HepG2 (cell line): ENCODE measurements around the gene ALX4. TPM values are rescaled to one million over a fixed set of nuclear protein-coding genes. Genes with fewer than 3 reads are reported as not detected.

Experiments used
- ATAC-seq: fragments of 200-7000 bp; cut with Tn5 transposase; 3 replicates; pipeline ENCODE4 v1.9.1; 2020; ENCODE audit warnings: mild to moderate bottlenecking, moderate library complexity
- BruUV-seq: library from RNA; stranded (reverse); fragments of 400-500 nt; replicated peaks from 2 replicates; lab custom pipeline; 2021; lab: Mats Ljungman, UMichigan
- CTCF ChIA-PET: fragments of 300-600 bp; formaldehyde crosslinking; extraction: SDS; loops from one replicate; lab custom pipeline; 2021; ENCODE audit warnings: low total read pairs, inconsistent platforms, low intra/inter-chr PET ratio; lab: Yijun Ruan, JAX
- POLR2A ChIA-PET: fragments of 350-600 bp; sonication (Branson Sonifier 250); formaldehyde crosslinking; loops from one replicate; lab custom pipeline; 2020; ENCODE audit warnings: antibody characterized with exemption, inconsistent platforms; lab: Yijun Ruan, JAX
- DNase-seq: peaks from one replicate; pipeline ENCODE4 v3.0.0-alpha.2; 2015; ENCODE audit warnings: low spot score
- FAIRE-seq: peaks from 3 replicates; lab custom pipeline; 2011; peaks lifted over from hg19 to GRCh38; lab: Jason Lieb, UNC
- H2AFZ ChIP-seq: one replicate; pipeline ENCODE4 v1.6.1; 2011; ENCODE audit warnings: low read length, inconsistent platforms
- H3K27ac ChIP-seq: fragments of 300-600 bp; 3 replicates; pipeline ENCODE4 v1.8.0; 2011; ENCODE audit warnings: mixed run types, mild to moderate bottlenecking, mixed read lengths, low read length, inconsistent platforms; ENCODE audit not compliant: insufficient read depth; ENCODE audit errors: extremely low read length
- H3K27me3 ChIP-seq, 2 experiments: fragments of 200-600 bp in 1 of 2; 2 replicates in 1 of 2; 3 replicates in 1 of 2; pipeline versions ENCODE4 v1.6.0 to v1.8.0; 2011; ENCODE audit warnings: low read length in 2 of 2, mild to moderate bottlenecking in 2 of 2, moderate library complexity in 2 of 2, inconsistent platforms in 1 of 2; ENCODE audit not compliant: insufficient read depth in 2 of 2, control insufficient read depth in 1 of 2
- H3K36me3 ChIP-seq, 2 experiments: fragments of 200-600 bp in 1 of 2; replicated peaks in 1 of 2; 2 replicates in 1 of 2; 3 replicates in 1 of 2; pipeline versions ENCODE4 v1.5.1 to v1.8.0; 2011; ENCODE audit warnings: low read length in 2 of 2, inconsistent platforms in 1 of 2; ENCODE audit not compliant: insufficient read depth in 2 of 2, control insufficient read depth in 1 of 2
- H3K4me1 ChIP-seq: 2 replicates; pipeline ENCODE4 v1.5.1; 2012; ENCODE audit warnings: low read length, inconsistent platforms; ENCODE audit not compliant: insufficient read depth
- H3K4me2 ChIP-seq: 2 replicates; pipeline ENCODE4 v1.6.0; 2011; ENCODE audit warnings: low read depth, low read length, inconsistent platforms
- H3K4me3 ChIP-seq, 3 experiments: fragments of 200-600 bp in 1 of 3; sonication (generic), shearing (Covaris generic) in 1 of 3; replicated peaks in 1 of 3; 2 replicates each; pipeline ENCODE4 v1.5.1; 2011 to 2016; ENCODE audit warnings: low read length in 3 of 3, inconsistent platforms in 2 of 3, low read depth in 2 of 3, mild to moderate bottlenecking in 2 of 3, control low read depth in 1 of 3, mixed read lengths in 1 of 3; ENCODE audit not compliant: insufficient read depth in 1 of 3
- H3K79me2 ChIP-seq: one replicate; pipeline ENCODE4 v1.6.1; 2011; ENCODE audit warnings: low read length, inconsistent platforms; ENCODE audit not compliant: insufficient read depth
- H3K9ac ChIP-seq: 2 replicates; pipeline ENCODE4 v1.6.0; 2011; ENCODE audit warnings: mild to moderate bottlenecking, low read depth, low read length, inconsistent platforms; ENCODE audit not compliant: insufficient read depth
- H3K9me3 ChIP-seq: 2 replicates; pipeline ENCODE4 v1.5.1; 2012; ENCODE audit warnings: mild to moderate bottlenecking, low read length
- H4K20me1 ChIP-seq: 2 replicates; pipeline ENCODE4 v1.6.0; 2011; ENCODE audit warnings: inconsistent platforms, mild to moderate bottlenecking, low read length, moderate library complexity; ENCODE audit not compliant: insufficient read depth
- ADNP ChIP-seq: sonication (generic); formaldehyde crosslinking; IDR thresholded peaks from 2 replicates; pipeline ENCODE4 v1.4.0; 2020; ENCODE audit warnings: missing genetic modification reagents
- CEBPB ChIP-seq: IDR thresholded peaks from 2 replicates; pipeline ENCODE4 v1.6.1; 2011; ENCODE audit warnings: low read depth, low read length, improper control_type of control experiment, borderline replicate concordance
- FOXJ3 ChIP-seq: sonication (generic); formaldehyde crosslinking; IDR thresholded peaks from 2 replicates; pipeline ENCODE4 v1.4.0; 2020; ENCODE audit warnings: missing genetic modification reagents, mild to moderate bottlenecking, borderline replicate concordance
- MAZ ChIP-seq, 2 experiments: sonication (generic) in 1 of 2; formaldehyde crosslinking in 1 of 2; IDR thresholded peaks; 2 replicates each; pipeline versions ENCODE4 v1.5.0 to v1.6.1; 2012 to 2020; ENCODE audit warnings: low read depth in 2 of 2, mild to moderate bottlenecking in 2 of 2, borderline replicate concordance in 1 of 2, improper control_type of control experiment in 1 of 2, low read length in 1 of 2, missing genetic modification reagents in 1 of 2, moderate library complexity in 1 of 2
- NFE2L1 ChIP-seq: sonication (generic); formaldehyde crosslinking; IDR thresholded peaks from 2 replicates; pipeline ENCODE4 v1.4.0; 2020; ENCODE audit warnings: missing genetic modification reagents, mild to moderate bottlenecking, borderline replicate concordance
- PRDM15 ChIP-seq: sonication (generic); formaldehyde crosslinking; IDR thresholded peaks from 2 replicates; pipeline ENCODE4 v1.4.0; 2020; ENCODE audit warnings: missing genetic modification reagents
- RBFOX2 ChIP-seq: fragments of 200-400 bp; formaldehyde crosslinking; IDR thresholded peaks from 2 replicates; pipeline ENCODE4 v1.6.1; 2017; ENCODE audit warnings: low read depth, mild to moderate bottlenecking, low read length
- ZNF224 ChIP-seq: sonication (generic); formaldehyde crosslinking; IDR thresholded peaks from 2 replicates; pipeline ENCODE4 v1.5.0; 2020; ENCODE audit warnings: mild to moderate bottlenecking, missing genetic modification reagents
- ZNF235 ChIP-seq: sonication (generic); formaldehyde crosslinking; IDR thresholded peaks from 2 replicates; pipeline ENCODE4 v1.8.1; 2023; ENCODE audit warnings: mild to moderate bottlenecking, missing genetic modification reagents, borderline replicate concordance
- ZNF629 ChIP-seq: sonication (generic); formaldehyde crosslinking; conservative IDR thresholded peaks from 2 replicates; pipeline ENCODE4 v1.5.0; 2020; ENCODE audit warnings: missing genetic modification reagents
- ZNF670 ChIP-seq: sonication (generic); formaldehyde crosslinking; IDR thresholded peaks from 2 replicates; pipeline ENCODE4 v1.8.0; 2022; ENCODE audit warnings: mild to moderate bottlenecking, missing genetic modification reagents, borderline replicate concordance
- WGBS: methylation state at CpG from one replicate; pipeline ENCODE4 v1.1.6; 2017; ENCODE audit warnings: low lambda C conversion rate; 5-methylcytosine and 5-hydroxymethylcytosine counted together
- in situ Hi-C: cut with HindIII; loops from 2 replicates; pipeline ENCODE4 v1.10.0; 2017; ENCODE audit warnings: low pct_unique_long_range_greater_than_20kb; ENCODE audit not compliant: extremely low pct_ligation_motif_present
- intact Hi-C: fragments of 100-400 bp; cut with micrococcal nuclease; formaldehyde crosslinking; loops from one replicate; pipeline ENCODE4 v1.10.0; 2022; ENCODE audit not compliant: unreplicated experiment
- polyA plus RNA-seq, 8 experiments: library from polyadenylated mRNA; depleted of rRNA in 3 of 8; stranded (reverse) in 7 of 8; unstranded in 1 of 8; fragments of >200 nt; fragmentation: Illumina TruSeq in 4 of 8; extraction: Trizol in 4 of 8; gene quantifications; 2 replicates each; pipeline versions ENCODE4 v1.2.1 to v1.2.3, GENCODE V29; 2011 to 2016; ENCODE audit warnings: low read depth in 4 of 8, missing spikeins in 1 of 8, mixed read lengths in 1 of 8; ENCODE audit not compliant: insufficient read depth in 1 of 8
- total RNA-seq, 5 experiments: library from RNA; depleted of rRNA; stranded (reverse); fragments of >200 nt; fragmentation: Illumina TruSeq; extraction: Trizol; gene quantifications; 2 replicates each; pipeline ENCODE4 v1.2.3, GENCODE V29; 2016; ENCODE audit warnings: low read depth in 1 of 5
- TF ChIP-seq, protein P1 (sequence below): fragments of 450-650 bp; IDR thresholded peaks from 2 replicates; pipeline ENCODE4 v1.6.1; 2017; ENCODE audit warnings: mild to moderate bottlenecking

ALX4 gene
- total and polyA plus RNA-seq, 2 of the 13 experiments (the other 11 are each of a cell fraction or from before 2014, with no cell fraction given) = not detected

DNA sequence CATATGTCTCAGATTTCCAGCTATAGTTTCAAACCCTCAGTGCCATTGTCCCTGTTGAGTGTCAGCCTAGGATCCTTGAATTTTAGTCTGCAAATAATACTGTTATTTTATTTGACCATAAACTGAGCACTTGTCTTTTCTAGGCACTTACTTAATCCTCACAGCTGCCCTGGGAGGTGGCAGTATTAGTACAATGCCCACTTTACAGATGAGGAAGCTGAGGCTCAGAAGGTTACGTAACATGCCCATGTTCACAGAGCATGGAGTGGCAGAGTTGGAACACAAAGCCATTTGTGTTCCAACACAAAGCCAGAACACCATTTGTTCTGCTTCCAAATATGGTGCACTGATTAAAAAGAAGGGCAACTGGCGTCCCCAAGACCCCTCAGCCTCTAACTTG, 38.2 kb upstream of the ALX4 start:
- TF ChIP-seq ZNF629 (0 out of 2 replicates have a peak, but pooled peaks have one; percentile 58), CEBPB (0 out of 2 replicates have a peak, but pooled peaks have one; percentile 9), ADNP (CRISPR knock-in tag) (no peak)
- in situ Hi-C loops = no loop called here
- no peak overlapping the region for H3K9ac ChIP-seq
- no peak overlapping the region for H3K27ac ChIP-seq
- FAIRE-seq (no peak), ATAC-seq (no peak), DNase-seq (no peak)
- intact Hi-C loops = no loop called here
- H3K9me3 ChIP-seq = no peaks in the 10 kb centered on the region
- H3K4me2 ChIP-seq = no peak overlapping the region
- no peaks in the 10 kb centered on the region for H4K20me1 ChIP-seq
- 58% methylated on average over 1 of the region's 2 CpGs for WGBS
- H3K4me1 ChIP-seq = no peaks in the 10 kb centered on the region
- no peak overlapping the region for H3K4me3 ChIP-seq
- H3K36me3 ChIP-seq = no peaks in the 10 kb centered on the region
- H2AFZ ChIP-seq = no peak overlapping the region
- ChIA-PET CTCF (no interaction called here), POLR2A (no interaction called here)
- no TSS peak for BruUV-seq
- peaks cover 1 to 26% of the 10 kb centered on the region in 2 experiments; a peak in 2 of 5 replicates for H3K27me3 ChIP-seq
- H3K79me2 ChIP-seq = no peaks in the 10 kb centered on the region

DNA sequence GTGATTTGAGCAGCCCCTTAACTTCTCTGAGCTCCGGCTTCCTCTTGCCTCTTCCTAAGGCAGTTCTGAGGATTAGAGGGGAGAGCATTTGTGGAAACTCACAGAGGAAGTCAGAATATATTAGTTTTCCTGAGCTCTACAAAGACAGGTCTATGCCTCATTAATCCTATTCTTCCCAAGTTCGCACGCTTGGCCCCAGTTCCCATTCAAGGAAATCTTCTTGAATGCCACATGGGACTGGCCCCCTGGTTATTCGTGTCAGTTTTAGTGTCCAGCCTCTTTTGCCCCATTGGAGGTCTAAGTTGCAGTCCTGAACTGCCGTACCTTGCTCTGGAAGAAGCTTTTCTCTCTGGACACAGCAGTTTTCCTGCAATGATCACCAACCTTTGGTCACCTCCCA, 37.6 kb upstream of the ALX4 start:
- no TSS peak for BruUV-seq
- CTCF ChIA-PET = no interaction called here
- no peak for TF ChIP-seq PRDM15 (CRISPR knock-in tag)
- TF ChIP-seq MAZ (IDR thresholded peaks at IDR 0.05; ENCODE audit: borderline replicate concordance, low read depth, low read length) = no peak
- no peak for TF ChIP-seq MAZ (CRISPR knock-in tag; IDR thresholded peaks at IDR 0.05; ENCODE audit: low read depth)
- TF ChIP-seq RBFOX2 = no peak
- TF ChIP-seq NFE2L1 (CRISPR knock-in tag) = no peak
- no peak for TF ChIP-seq ZNF224
- TF ChIP-seq FOXJ3 (CRISPR knock-in tag) = no peak
- no peak for TF ChIP-seq ZNF670 (CRISPR knock-in tag)
- no peak for TF ChIP-seq ZNF235 (CRISPR knock-in tag)
- TF ChIP-seq, protein P1, sequence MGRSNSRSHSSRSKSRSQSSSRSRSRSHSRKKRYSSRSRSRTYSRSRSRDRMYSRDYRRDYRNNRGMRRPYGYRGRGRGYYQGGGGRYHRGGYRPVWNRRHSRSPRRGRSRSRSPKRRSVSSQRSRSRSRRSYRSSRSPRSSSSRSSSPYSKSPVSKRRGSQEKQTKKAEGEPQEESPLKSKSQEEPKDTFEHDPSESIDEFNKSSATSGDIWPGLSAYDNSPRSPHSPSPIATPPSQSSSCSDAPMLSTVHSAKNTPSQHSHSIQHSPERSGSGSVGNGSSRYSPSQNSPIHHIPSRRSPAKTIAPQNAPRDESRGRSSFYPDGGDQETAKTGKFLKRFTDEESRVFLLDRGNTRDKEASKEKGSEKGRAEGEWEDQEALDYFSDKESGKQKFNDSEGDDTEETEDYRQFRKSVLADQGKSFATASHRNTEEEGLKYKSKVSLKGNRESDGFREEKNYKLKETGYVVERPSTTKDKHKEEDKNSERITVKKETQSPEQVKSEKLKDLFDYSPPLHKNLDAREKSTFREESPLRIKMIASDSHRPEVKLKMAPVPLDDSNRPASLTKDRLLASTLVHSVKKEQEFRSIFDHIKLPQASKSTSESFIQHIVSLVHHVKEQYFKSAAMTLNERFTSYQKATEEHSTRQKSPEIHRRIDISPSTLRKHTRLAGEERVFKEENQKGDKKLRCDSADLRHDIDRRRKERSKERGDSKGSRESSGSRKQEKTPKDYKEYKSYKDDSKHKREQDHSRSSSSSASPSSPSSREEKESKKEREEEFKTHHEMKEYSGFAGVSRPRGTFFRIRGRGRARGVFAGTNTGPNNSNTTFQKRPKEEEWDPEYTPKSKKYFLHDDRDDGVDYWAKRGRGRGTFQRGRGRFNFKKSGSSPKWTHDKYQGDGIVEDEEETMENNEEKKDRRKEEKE = no peak

More for the DNA sequence above, 37.6 kb upstream of the ALX4 start:
- no peaks in the 10 kb centered on the region for H3K79me2 ChIP-seq
- H4K20me1 ChIP-seq = no peaks in the 10 kb centered on the region
- WGBS = 32% methylated on average over 4 of the region's 5 CpGs
- H3K36me3 ChIP-seq = no peaks in the 10 kb centered on the region
- H3K27ac ChIP-seq = no peak overlapping the region
- intact Hi-C loops (no loop called here), in situ Hi-C loops (no loop called here)
- FAIRE-seq = no peak
- H2AFZ ChIP-seq = no peak overlapping the region
- no peak for ATAC-seq
- H3K4me3 ChIP-seq = no peak overlapping the region
- no peak overlapping the region for H3K4me2 ChIP-seq
- peaks cover 0 to 22% of the 10 kb centered on the region in 2 experiments; a peak in 2 of 5 replicates for H3K27me3 ChIP-seq
- POLR2A ChIA-PET = no interaction called here
- no peaks in the 10 kb centered on the region for H3K4me1 ChIP-seq
- H3K9me3 ChIP-seq = no peaks in the 10 kb centered on the region
- no peak for DNase-seq
- no peak overlapping the region for H3K9ac ChIP-seq
